ENCODE data around the gene RDM1. TPM values are rescaled to one million over a fixed set of nuclear protein-coding genes. Genes with fewer than 3 reads are reported as not detected.

Gene RDM1
- polyA plus RNA-seq, 1 experiment = 0.17 TPM

DNA sequence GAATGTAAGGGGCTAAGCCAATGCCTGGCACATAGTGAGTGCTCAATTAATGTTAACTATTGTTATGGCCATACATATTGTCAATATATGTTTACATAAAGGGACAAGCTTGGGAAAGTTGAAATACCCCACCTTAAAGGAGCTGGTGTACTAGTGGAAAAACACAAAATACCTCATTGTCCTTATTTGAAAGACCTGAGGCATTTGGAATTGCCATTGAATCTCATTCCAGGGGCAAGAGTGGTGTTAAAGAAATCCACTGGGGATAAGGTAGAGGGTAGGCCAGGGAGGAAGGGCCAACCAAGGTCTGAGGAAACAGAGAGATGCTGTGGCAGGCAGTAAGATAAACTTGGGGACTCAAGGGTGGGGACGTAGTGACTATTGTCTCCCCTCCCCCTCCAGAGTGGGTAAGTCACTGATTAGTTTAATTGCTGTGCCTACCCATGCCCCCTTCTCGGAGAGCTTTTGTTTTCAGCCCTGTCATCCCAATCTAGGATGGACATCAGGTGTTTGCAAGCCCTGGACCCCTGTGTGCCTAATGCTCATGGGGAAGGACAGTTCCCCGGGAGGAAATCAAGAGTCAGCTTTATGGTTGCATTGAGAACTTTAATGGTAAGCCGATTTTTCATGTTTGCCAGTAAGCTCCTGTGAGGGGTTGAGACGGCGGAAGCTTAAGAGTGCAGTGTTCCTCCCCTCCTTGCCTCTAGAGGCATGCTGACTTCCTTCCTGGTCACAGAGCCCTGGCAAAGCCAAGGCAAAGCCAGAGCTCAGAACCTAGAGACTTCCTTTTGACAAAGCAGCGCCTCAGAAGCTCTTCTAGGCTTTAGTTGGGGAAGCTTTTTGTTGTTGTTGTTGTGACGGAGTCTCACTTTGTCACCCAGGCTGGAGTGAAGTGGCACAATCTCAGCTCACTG lies 59.4 kb downstream of the RDM1 start:
- no peak overlapping the region for H3K4me3 ChIP-seq (ENCODE audit: low read depth, low read length)
- ChIA-PET POLR2A (no interaction called here), CTCF (interaction anchor here (0.6 to 1.6 kb wide), 2 partner anchors 22 to 75 kb away, joined by 3 to 8 read pairs; no protein-coding TSS in a partner anchor)
- H3K27me3 ChIP-seq (ENCODE audit: control insufficient read depth, insufficient read depth, low read length) = no peaks in the 10 kb centered on the region
- H3K36me3 ChIP-seq (ENCODE audit: control insufficient read depth, insufficient read depth, low read length) = no peaks in the 10 kb centered on the region
- DNase-seq (ENCODE audit: low read depth) = no peak
- TF ChIP-seq CTCF (IDR thresholded peaks at IDR 0.05; ENCODE audit: insufficient read depth, low read depth, low read length) = no peak

- DNase-seq (ENCODE audit: low read depth) = no peak
- POLR2A ChIA-PET = no interaction called here
- CTCF ChIA-PET = no interaction called here
- Histone ChIP-seq H3K4me3 (ENCODE audit: low read depth, low read length) (no peak within 1 kb of the TSS), H3K36me3 (ENCODE audit: control insufficient read depth, insufficient read depth, low read length) (no peaks in the 10 kb centered on the region; the same call in 1 of the 2 replicates), H3K27me3 (ENCODE audit: control insufficient read depth, insufficient read depth, low read length) (no peaks in the 10 kb centered on the region)
- TF ChIP-seq CTCF (IDR thresholded peaks at IDR 0.05; ENCODE audit: insufficient read depth, low read depth, low read length) = no peak
These were observed 61.8 kb downstream of the RDM1 start, which contains the start of gene HEATR9 for GRCh38 chr17:35868737-35869136. Gene HEATR9 (minus strand): TSS chr17:35868891. CDS start chr17:35868742, 149 bp downstream.

Small RNAs within 50 kb of the gene (small RNA-seq; reads per million reads assigned to genes)
- 0.84 reads per million for gene RF00100 (ENCODE audit: insufficient read length, low read depth, low replicate concordance)

Other genes with a start within 250 kb of the RDM1 start
- gene RASL10B, start 199.1 kb downstream of the RDM1 start, polyA plus RNA-seq (2011; rRNA removed) = 3.2 and 4.5 TPM in 2 replicates
- gene GAS2L2, start 177.5 kb downstream of the RDM1 start, polyA plus RNA-seq (2011; rRNA removed) = not detected in 2 replicates
- gene C17orf50, start 169.9 kb downstream of the RDM1 start, polyA plus RNA-seq (2011; rRNA removed) = not detected in 2 replicates
- gene MMP28, start 135.1 kb downstream of the RDM1 start, polyA plus RNA-seq (2011; rRNA removed) = 0.15 and 0.28 TPM in 2 replicates
- gene TAF15, start 121.3 kb downstream of the RDM1 start, polyA plus RNA-seq (2011; rRNA removed) = 27.4 and 49.6 TPM in 2 replicates
- gene HEATR9, start 61.9 kb downstream of the RDM1 start, polyA plus RNA-seq (2011; rRNA removed) = not detected in 2 replicates
- gene CCL5, start 50.4 kb downstream of the RDM1 start, polyA plus RNA-seq (2011; rRNA removed) = 0.16 TPM in 2 replicates
- not detected in 2 replicates for gene LYZL6, start 12.9 kb upstream of the RDM1 start, polyA plus RNA-seq (2011; rRNA removed)
- gene CCL16, start 50.7 kb upstream of the RDM1 start, polyA plus RNA-seq (2011; rRNA removed) = not detected in 2 replicates
- gene CCL14, start 56.0 kb upstream of the RDM1 start, polyA plus RNA-seq (2011; rRNA removed) = not detected in 2 replicates
- gene CCL15, start 70.8 kb upstream of the RDM1 start, polyA plus RNA-seq (2011; rRNA removed) = not detected in 2 replicates
- not detected in 2 replicates for gene CCL23, start 87.2 kb upstream of the RDM1 start, polyA plus RNA-seq (2011; rRNA removed)
- gene CCL18, start 133.5 kb upstream of the RDM1 start, polyA plus RNA-seq (2011; rRNA removed) = not detected in 2 replicates
- gene CCL3, start 159.4 kb upstream of the RDM1 start, polyA plus RNA-seq (2011; rRNA removed) = not detected in 2 replicates
- gene CCL4, start 173.1 kb upstream of the RDM1 start, polyA plus RNA-seq (2011; rRNA removed) = not detected in 2 replicates
- gene TBC1D3B, start 245.9 kb upstream of the RDM1 start, polyA plus RNA-seq (2011; rRNA removed) = 1.4 and 2.3 TPM in 2 replicates

All from BJ (cell line).